Femur (tissue), 1 donor: Measurements from ENCODE around the gene TMED5.
"Not testable (repeated sequence)": the region's sequence is repeated elsewhere in the genome, so short reads cannot be mapped to it uniquely, and the experiment has no call there.

ENCODE experiments used
- DNase-seq: peaks from one replicate; pipeline ENCODE4 v3.0.0-alpha.2; 2017

Gene TMED5

GRCh38 chr1:93171549-93172034, 8.6 kb downstream of the TMED5 start:
- DNase-seq, result no peak

GRCh38 chr1:93170141-93170678, 10.0 kb downstream of the TMED5 start:
- DNase-seq, result not testable (repeated sequence)

GRCh38 chr1:93167006-93167405, 13.2 kb downstream of the TMED5 start:
- DNase-seq, result no peak

GRCh38 chr1:93165895-93166294, 14.3 kb downstream of the TMED5 start:
- not testable (repeated sequence) for DNase-seq

GRCh38 chr1:93164816-93165215, 15.4 kb downstream of the TMED5 start:
- DNase-seq, result no peak

- DNase-seq, result not testable (repeated sequence)
These were observed 16.9 kb downstream of the TMED5 start for GRCh38 chr1:93163314-93163713.

GRCh38 chr1:93159337-93159736, 20.9 kb downstream of the TMED5 start:
- DNase-seq, result no peak

DNA sequence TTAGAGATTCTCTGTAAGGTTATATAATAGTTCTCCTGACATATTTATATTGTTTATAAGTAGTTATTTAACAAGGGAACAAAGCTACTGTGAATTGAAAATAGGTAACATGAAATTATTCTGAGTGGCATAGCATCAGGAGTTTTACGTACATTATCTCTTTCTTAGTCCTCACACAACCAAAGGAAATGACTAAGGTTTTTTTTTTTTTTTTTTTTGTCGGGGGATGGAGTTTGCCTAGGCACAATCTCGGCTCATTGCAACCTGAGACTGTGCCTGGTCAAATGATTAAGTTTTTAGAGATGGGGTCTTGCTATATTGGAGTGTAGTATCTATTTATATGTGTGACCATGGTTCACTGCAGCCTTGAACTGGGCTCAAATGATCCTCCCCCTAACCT, 24.9 kb downstream of the TMED5 start:
- DNase-seq, result no peak

- DNase-seq, result no peak
These were observed 25.3 kb downstream of the TMED5 start for GRCh38 chr1:93154898-93155297.

GRCh38 chr1:93152835-93153234, 27.4 kb downstream of the TMED5 start:
- DNase-seq, result no peak

DNA sequence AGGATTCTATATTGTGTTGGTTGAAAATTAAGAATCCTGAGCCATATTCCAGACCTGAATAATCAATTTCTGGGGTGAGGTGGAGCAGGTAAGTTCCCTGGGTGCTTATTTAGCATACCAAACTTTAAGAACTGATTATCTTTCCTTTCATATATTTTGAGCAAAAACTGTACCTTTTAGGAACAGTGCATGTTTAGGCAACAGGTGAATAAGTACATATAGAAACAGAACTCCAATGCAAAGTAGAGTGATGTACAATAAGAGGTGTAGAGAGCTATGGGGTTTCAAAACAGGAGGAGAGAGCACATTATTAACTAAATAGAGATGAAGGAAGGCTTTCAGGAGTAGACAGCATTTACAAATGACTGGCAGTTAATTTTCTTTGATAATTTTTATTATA, 28.7 kb downstream of the TMED5 start:
- DNase-seq, result no peak

- DNase-seq, result no peak
These were observed 29.5 kb downstream of the TMED5 start for GRCh38 chr1:93150729-93151128.

DNA sequence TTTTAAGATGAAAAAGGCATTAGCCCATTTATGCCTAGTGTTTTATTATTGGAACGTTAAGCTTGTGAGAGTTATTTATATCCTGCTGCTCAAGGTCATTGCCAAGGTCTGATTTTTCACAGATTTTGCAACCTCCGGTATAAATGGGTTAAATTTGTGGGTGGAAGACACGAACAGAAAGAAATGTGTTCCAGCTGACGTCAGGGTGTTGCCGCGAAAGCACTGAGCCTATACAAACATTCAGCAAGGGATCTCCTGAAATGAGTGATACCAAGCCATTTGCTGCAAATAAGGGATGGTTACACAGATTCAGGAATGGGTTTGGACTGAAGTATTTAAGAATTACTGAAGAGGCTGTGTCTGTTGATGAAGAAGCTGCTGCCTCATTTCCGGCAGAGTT, 32.2 kb downstream of the TMED5 start:
- no peak for DNase-seq

- no peak for DNase-seq
These were observed 36.4 kb downstream of the TMED5 start for GRCh38 chr1:93143769-93144168.

DNA sequence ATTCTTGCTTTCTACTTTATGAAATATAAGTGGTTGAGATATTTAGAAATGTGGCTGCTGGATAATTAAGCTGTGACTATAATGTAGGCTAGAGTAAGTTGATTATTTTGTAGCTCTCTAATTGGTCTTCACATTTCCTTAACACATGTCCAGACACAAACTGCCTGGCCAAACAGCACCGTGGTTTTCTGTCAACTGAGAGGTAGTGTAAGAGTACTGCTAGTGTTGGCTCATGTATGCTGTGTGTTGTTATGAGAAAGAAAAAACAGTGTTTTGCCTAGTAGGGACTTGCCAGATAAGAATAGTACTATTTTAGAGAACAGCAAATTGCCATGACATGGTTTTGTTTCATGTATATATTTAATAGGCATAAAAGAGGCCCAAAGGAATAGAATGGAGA, 37.1 kb downstream of the TMED5 start:
- no peak for DNase-seq

GRCh38 chr1:93142161-93142560, 38.1 kb downstream of the TMED5 start:
- no peak for DNase-seq

DNA sequence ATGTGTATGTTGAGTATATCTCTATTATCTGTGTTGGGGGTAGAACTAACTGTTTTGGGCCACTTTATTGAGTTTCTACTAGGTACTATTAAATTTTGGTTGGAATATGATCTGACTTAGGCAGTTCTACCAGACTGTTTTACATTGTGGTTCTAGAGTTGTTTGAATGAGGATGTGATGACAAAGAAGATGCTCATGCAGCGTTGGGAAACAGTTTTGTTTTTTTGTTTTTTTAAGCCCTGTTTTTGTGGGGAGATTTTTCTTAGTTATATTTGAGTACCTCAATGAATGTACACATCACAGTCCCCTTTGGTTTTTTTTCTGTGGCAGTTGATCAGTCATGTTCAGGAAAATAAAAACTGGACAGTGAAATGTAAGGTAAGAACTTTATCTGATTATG, 40.1 kb downstream of the TMED5 start:
- no peak for DNase-seq

- no peak for DNase-seq
These were observed 42.5 kb downstream of the TMED5 start for GRCh38 chr1:93137604-93138292.

DNA sequence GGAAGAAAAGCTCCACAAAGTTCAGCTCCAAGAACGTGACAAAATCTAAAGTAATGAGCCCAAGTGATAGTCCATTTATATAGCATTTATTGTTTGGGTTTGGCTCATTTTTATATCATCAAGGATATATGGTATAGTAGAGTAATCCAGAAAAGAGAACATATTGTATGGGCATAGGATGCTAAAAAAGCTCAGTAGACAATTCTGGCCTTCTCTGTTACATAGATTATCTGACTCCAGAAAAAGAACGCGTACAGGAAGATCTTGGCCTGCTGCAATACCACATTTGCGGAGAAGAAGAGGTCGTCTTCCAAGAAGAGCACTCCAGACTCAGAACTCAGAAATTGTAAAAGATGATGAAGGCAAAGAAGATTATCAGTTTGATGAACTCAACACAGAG, 43.8 kb downstream of the TMED5 start:
- DNase-seq, result no peak

- DNase-seq, result no peak
These were observed 47.6 kb downstream of the TMED5 start for GRCh38 chr1:93132638-93133037.

- DNase-seq, result no peak
These were observed 50.6 kb downstream of the TMED5 start for GRCh38 chr1:93129507-93130099.

DNA sequence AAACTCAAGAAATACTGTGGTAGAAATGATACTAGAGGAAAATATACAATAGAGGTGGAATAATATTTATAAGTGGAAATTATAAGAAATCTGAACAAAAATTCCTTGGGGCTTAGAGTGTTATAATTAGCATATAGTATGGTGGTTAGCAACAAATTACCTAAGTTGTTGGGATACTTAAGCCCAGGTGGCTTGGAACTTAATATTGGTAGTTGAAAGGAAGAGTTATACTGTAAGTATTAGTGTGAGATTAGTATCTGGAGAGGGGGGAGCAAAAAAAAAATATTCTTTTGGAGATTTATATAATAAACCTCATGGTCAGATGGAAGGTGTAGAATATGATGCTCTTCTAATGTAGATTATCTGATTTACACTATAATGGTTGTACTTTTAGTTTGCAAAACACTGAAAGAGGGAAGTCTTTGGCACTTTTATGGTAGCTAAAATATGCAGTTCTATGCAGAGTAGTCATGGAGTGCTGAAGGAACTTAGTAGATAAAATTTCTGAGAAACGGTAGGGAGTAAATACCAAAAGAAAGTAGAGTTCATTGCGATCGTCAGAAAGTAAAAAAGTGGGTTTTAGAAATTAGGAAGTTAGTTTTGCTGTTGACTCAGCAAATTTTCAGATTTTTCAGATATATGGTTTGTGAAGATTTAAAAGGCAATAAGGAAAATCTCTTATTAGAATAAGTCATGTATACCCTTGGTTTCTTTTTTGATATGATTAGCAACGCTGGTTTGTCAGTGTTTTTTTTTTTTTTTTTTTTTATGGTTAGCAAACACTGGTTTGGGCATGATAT, 55.5 kb downstream of the TMED5 start:
- no peak for DNase-seq

GRCh38 chr1:93123201-93123783, 56.9 kb downstream of the TMED5 start:
- no peak for DNase-seq
